Measurements from ENCODE around the gene SSC4D. TPM values are rescaled to one million over a fixed set of nuclear protein-coding genes. Genes with fewer than 3 reads are reported as not detected.
A peak's percentile ranks its signal among the peaks of the same experiment; 100 is the strongest.
"Not testable (repeated sequence)": the region's sequence is repeated elsewhere in the genome, so short reads cannot be mapped to it uniquely, and the experiment has no call there.

SSC4D gene
- total RNA-seq, 4 donors from 2014 or later: 0.42 to 0.95 TPM; not detected in 2

DNA sequence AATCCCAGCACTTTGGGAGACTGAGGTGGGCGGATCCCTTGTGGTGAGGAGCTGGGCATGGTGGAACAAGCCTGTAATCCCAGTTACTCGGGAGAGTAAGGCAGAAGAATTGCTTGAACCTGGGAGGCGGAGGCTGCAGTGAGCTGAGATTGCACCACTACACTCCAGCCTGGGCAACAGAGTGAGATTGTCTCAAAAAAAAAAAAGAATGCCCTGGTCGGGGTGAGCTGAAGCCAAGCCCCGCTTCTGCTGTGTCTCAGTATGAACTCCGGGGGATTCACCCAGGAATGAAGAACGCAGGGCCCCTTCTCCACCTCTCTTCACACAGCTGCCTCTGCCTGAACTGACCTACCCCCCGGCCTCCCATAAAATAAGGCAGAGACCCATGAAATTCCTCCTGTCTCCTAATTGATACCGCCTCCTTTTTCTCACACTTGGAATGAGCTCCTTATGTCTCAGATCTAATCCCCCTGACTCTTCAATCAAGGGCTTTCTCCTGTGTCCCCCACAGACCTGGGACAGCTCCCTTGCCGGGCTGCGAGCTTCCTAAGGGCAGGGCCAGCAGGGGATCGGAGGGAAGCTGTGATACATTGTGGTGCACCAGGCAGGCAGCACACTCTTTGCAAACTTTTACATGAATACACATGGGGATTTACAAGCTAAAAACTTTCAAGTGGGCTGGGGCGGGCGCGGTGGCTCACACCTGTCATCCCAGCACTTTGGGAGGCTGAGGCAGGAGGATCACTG lies 14.3 kb upstream of the SSC4D start:
- 45% methylated on average over 15 of the region's 15 CpGs for WGBS
- DNase-seq (ENCODE audit: low spot score in 2 of 2): no peak
- Histone ChIP-seq H3K36me3 (no peaks in the 10 kb centered on the region), H3K9me3 (no peaks in the 10 kb centered on the region), H3K4me1 (peaks cover 4% of the 10 kb centered on the region), H3K27ac (peak overlapping the region; percentile 41), H3K27me3 (no peaks in the 10 kb centered on the region), H3K4me3 (no peak overlapping the region)
- no peak for TF ChIP-seq POLR2A (IDR thresholded peaks at IDR 0.05)
- TF ChIP-seq EP300 (IDR thresholded peaks at IDR 0.05): no peak
- TF ChIP-seq, protein P1, sequence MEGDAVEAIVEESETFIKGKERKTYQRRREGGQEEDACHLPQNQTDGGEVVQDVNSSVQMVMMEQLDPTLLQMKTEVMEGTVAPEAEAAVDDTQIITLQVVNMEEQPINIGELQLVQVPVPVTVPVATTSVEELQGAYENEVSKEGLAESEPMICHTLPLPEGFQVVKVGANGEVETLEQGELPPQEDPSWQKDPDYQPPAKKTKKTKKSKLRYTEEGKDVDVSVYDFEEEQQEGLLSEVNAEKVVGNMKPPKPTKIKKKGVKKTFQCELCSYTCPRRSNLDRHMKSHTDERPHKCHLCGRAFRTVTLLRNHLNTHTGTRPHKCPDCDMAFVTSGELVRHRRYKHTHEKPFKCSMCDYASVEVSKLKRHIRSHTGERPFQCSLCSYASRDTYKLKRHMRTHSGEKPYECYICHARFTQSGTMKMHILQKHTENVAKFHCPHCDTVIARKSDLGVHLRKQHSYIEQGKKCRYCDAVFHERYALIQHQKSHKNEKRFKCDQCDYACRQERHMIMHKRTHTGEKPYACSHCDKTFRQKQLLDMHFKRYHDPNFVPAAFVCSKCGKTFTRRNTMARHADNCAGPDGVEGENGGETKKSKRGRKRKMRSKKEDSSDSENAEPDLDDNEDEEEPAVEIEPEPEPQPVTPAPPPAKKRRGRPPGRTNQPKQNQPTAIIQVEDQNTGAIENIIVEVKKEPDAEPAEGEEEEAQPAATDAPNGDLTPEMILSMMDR (IDR thresholded peaks at IDR 0.05): no peak
- no peak for TF ChIP-seq POLR2AphosphoS5 (IDR thresholded peaks at IDR 0.05)

DNA sequence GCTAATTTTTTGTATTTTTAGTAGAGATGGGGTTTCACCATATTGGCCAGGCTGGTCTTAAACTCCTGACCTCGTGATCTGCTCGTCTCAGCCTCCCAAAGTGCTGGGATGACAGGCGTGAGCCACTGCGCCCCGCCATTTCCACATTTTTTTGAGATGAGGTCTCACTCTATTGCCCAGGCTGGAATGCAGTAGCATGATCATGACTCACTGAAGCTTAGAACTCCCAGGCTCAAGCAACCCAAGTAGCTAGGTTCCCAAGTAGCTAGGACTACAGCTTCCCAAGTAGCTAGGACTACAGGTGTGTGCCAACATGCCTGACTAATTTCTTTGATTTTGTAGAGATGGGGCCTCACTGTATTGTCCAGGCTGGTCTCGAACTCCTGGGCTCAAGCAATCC lies 11.6 kb upstream of the SSC4D start:
- H3K9me3 ChIP-seq; DNase-seq (ENCODE audit: low spot score in 2 of 2); H3K4me3 ChIP-seq; H3K4me1 ChIP-seq; H3K27me3 ChIP-seq; H3K36me3 ChIP-seq; H3K27ac ChIP-seq: not testable (repeated sequence)
- TF ChIP-seq POLR2AphosphoS5 (IDR thresholded peaks at IDR 0.05): peak in 1 of 3 donors; percentile 68
- WGBS: 75% methylated on average over 6 of the region's 6 CpGs

GRCh38 chr7:76417654-76418310 lies 8.3 kb upstream of the SSC4D start:
- H3K4me3 ChIP-seq; H3K36me3 ChIP-seq; DNase-seq (ENCODE audit: low spot score in 2 of 2); H3K27ac ChIP-seq; H3K9me3 ChIP-seq; H3K4me1 ChIP-seq; H3K27me3 ChIP-seq: not testable (repeated sequence)
- 94% methylated on average over 10 of the region's 10 CpGs for WGBS

DNA sequence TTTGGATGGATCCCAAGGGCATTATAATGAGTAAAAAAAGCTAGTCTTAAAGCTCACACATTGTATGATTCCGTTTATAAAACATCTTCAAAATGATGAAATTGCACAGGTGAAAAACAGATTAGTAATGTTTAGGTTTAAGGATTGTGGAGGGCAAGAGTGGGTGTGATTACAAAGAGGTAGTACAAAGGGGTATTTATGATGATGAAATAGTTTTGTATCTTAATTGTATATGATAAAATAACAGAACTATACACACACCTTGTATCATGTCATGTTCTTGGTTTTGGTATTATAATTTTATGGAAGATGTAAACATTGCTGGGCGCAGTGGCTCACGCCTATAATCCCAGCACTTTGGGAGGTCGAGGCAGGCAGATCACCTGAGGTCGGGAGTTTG lies 2.8 kb upstream of the SSC4D start:
- Histone ChIP-seq H3K9me3 (no peaks in the 10 kb centered on the region), H3K4me3 (no peak overlapping the region), H3K27ac (no peak overlapping the region), H3K27me3 (no peaks in the 10 kb centered on the region), H3K4me1 (no peaks in the 10 kb centered on the region), H3K36me3 (no peaks in the 10 kb centered on the region)
- no peak for DNase-seq (ENCODE audit: low spot score in 2 of 2)
- TF ChIP-seq POLR2A (IDR thresholded peaks at IDR 0.05): no peak
- WGBS: 70% methylated on average over 5 of the region's 5 CpGs

- Histone ChIP-seq H3K27ac (no peak overlapping the region), H3K4me1 (no peaks in the 10 kb centered on the region), H3K36me3 (no peaks in the 10 kb centered on the region), H3K4me3 (no peak overlapping the region), H3K27me3 (no peaks in the 10 kb centered on the region), H3K9me3 (no peaks in the 10 kb centered on the region)
- no peak for TF ChIP-seq POLR2A (IDR thresholded peaks at IDR 0.05)
- TF ChIP-seq EP300 (IDR thresholded peaks at IDR 0.05): no peak
- TF ChIP-seq POLR2AphosphoS5 (IDR thresholded peaks at IDR 0.05): no peak
- TF ChIP-seq, protein P1 (IDR thresholded peaks at IDR 0.05): no peak
- no peak for DNase-seq (ENCODE audit: low spot score in 2 of 2)
- 89% methylated on average over 1 of the region's 1 CpG for WGBS
Measured at GRCh38 chr7:76411626-76412025, 2.1 kb upstream of the SSC4D start.

DNA sequence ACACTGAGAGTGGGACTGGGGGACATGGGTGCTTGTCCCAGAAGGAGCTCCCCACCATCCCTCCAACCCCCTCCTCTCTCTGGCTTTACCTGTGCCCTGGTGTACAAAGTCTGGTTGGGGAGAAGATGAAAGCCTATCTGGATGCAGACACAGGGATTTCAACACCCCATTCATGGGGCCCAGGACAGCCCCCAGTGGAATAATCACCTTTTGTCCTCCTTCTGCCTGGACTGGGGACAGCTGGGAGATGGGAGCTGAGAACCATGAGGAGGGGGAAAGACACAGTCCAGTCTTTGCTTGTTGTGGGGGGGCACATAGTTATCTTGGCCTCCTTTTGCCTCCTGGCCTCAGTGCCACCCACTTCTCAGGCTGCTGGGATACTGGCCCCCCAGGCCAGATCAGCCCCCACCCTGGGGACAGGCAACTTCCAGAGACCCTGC lies 1.4 kb downstream of the SSC4D start:
- no peaks in the 10 kb centered on the region for H3K27me3 ChIP-seq
- no peak for DNase-seq (ENCODE audit: low spot score in 2 of 2)
- TF ChIP-seq POLR2A (IDR thresholded peaks at IDR 0.05) (no peak), POLR2AphosphoS5 (IDR thresholded peaks at IDR 0.05) (no peak), EP300 (IDR thresholded peaks at IDR 0.05) (no peak)
- TF ChIP-seq, protein P1 (IDR thresholded peaks at IDR 0.05): no peak
- no peaks in the 10 kb centered on the region for H3K9me3 ChIP-seq
- H3K36me3 ChIP-seq: no peaks in the 10 kb centered on the region
- no peak overlapping the region for H3K27ac ChIP-seq
- no peaks in the 10 kb centered on the region for H3K4me1 ChIP-seq
- no peak overlapping the region for H3K4me3 ChIP-seq

Measured in suprapubic skin (tissue), 4 donors.